H1 (cell line): Measurements from ENCODE around the gene HKDC1.

Experiments
- CTBP2 ChIP-seq: IDR thresholded peaks from 2 replicates; pipeline ENCODE4 v1.7.0; 2011; ENCODE audit warnings: borderline replicate concordance, mild to moderate bottlenecking, moderate library complexity, mixed read lengths, low read length; ENCODE audit not compliant: insufficient read depth, insufficient read length
- EZH2 ChIP-seq: fragments of 200-600 bp; sonication (generic); IDR thresholded peaks from 2 replicates; pipeline ENCODE4 v1.7.1; 2012; ENCODE audit warnings: low read depth, mild to moderate bottlenecking, moderate library complexity, low read length, inconsistent platforms; ENCODE audit not compliant: severe bottlenecking
- FOSL1 ChIP-seq: IDR thresholded peaks from 2 replicates; pipeline ENCODE4 v1.6.1; 2011; ENCODE audit warnings: mild to moderate bottlenecking, low read depth, low read length, moderate library complexity; ENCODE audit not compliant: insufficient read depth
- KDM5A ChIP-seq: fragments of 200-600 bp; IDR thresholded peaks from 2 replicates; pipeline ENCODE4 v1.7.1; 2012; ENCODE audit warnings: mild to moderate bottlenecking, low read length, inconsistent platforms, mixed read lengths
- POLR2A ChIP-seq, 2 experiments: IDR thresholded peaks; 1 replicate in 1 of 2; 2 replicates in 1 of 2; pipeline ENCODE4 v1.6.1; 2011; ENCODE audit warnings: low read depth in 2 of 2, low read length in 2 of 2, mild to moderate bottlenecking in 2 of 2; ENCODE audit errors: control extremely low read depth in 1 of 2
- TF ChIP-seq, protein P1 (sequence below): IDR thresholded peaks from 2 replicates; pipeline ENCODE4 v1.6.1; 2012; ENCODE audit warnings: low read length, inconsistent platforms
- TF ChIP-seq, protein P2 (sequence below), 3 experiments: IDR thresholded peaks; 1 replicate in 2 of 3; 2 replicates in 1 of 3; pipeline versions ENCODE4 v1.5.1 to v1.6.1; 2011; ENCODE audit warnings: low read length in 3 of 3, mild to moderate bottlenecking in 3 of 3, inconsistent platforms in 2 of 3, low read depth in 1 of 3, moderate library complexity in 1 of 3; ENCODE audit not compliant: insufficient read depth in 1 of 3; ENCODE audit errors: control extremely low read depth in 1 of 3

DNA sequence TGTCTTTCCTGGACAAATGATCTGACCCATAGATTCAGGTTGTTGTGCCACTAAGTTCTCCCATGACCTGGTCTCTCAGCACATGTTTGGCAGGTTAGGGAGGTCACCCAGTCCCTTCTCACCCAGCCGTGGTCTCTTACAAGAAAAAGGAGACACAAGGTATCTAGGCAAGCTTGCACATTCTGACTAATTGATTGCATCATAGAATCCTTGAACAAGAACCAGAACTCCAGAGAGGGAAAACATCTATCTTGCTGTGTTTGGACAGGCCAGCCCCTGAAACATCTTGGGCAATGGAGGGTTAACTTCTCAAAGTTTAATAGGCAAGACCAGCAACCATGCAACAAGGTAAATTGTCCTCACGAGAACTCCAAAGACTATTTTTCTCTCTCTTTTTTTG is 49.6 kb downstream of the HKDC1 start:
- TF ChIP-seq, protein P1, sequence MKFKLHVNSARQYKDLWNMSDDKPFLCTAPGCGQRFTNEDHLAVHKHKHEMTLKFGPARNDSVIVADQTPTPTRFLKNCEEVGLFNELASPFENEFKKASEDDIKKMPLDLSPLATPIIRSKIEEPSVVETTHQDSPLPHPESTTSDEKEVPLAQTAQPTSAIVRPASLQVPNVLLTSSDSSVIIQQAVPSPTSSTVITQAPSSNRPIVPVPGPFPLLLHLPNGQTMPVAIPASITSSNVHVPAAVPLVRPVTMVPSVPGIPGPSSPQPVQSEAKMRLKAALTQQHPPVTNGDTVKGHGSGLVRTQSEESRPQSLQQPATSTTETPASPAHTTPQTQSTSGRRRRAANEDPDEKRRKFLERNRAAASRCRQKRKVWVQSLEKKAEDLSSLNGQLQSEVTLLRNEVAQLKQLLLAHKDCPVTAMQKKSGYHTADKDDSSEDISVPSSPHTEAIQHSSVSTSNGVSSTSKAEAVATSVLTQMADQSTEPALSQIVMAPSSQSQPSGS: no peak
- TF ChIP-seq CTBP2 (no peak), POLR2A (IDR thresholded peaks at IDR 0.05; ENCODE audit: control extremely low read depth in 1 of 2, low read depth in 2 of 2, low read length in 2 of 2) (no peak), KDM5A (no peak), FOSL1 (no peak), EZH2 (no peak)
- TF ChIP-seq, protein P2, sequence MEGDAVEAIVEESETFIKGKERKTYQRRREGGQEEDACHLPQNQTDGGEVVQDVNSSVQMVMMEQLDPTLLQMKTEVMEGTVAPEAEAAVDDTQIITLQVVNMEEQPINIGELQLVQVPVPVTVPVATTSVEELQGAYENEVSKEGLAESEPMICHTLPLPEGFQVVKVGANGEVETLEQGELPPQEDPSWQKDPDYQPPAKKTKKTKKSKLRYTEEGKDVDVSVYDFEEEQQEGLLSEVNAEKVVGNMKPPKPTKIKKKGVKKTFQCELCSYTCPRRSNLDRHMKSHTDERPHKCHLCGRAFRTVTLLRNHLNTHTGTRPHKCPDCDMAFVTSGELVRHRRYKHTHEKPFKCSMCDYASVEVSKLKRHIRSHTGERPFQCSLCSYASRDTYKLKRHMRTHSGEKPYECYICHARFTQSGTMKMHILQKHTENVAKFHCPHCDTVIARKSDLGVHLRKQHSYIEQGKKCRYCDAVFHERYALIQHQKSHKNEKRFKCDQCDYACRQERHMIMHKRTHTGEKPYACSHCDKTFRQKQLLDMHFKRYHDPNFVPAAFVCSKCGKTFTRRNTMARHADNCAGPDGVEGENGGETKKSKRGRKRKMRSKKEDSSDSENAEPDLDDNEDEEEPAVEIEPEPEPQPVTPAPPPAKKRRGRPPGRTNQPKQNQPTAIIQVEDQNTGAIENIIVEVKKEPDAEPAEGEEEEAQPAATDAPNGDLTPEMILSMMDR (IDR thresholded peaks at IDR 0.05; ENCODE audit: control extremely low read depth in 1 of 3, insufficient read depth in 1 of 3, low read depth in 1 of 3, low read length in 3 of 3): no peak
